ENCODE results near the gene OCLN.
"Not testable (repeated sequence)": the region's sequence is repeated elsewhere in the genome, so short reads cannot be mapped to it uniquely, and the experiment has no call there.

The OCLN gene

DNA sequence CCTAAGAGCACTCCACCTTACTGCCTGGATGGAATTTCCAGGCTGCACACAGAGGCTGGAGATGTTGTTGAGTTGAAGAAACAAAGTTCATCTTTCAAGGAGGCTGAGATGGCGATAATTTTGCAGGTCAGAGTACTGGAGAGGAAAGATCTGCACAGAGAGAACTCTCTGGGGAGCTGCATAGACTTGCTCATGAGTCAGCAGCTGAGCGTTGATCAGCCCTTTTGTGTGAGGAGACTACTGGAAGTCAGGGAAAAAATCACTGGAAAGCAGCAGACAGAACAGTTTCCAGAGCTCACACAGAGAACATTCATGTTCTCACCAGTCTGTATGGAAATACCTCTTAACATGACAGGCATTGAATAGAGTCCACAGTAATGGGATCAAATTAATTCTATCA, 90.8 kb downstream of the OCLN start:
- H3K9me3 ChIP-seq (ENCODE audit: insufficient read depth, low read depth, low read length); H3K4me1 ChIP-seq (ENCODE audit: insufficient read depth, low read length); H3K36me3 ChIP-seq (ENCODE audit: insufficient read depth, low read length); H3K27me3 ChIP-seq (ENCODE audit: insufficient read depth, low read length); H3K27ac ChIP-seq (ENCODE audit: low read depth, low read length); H3K9ac ChIP-seq (ENCODE audit: low read depth, low read length); H3K4me3 ChIP-seq (ENCODE audit: low read length): not testable (repeated sequence)
- WGBS: no CpG with 5 or more reads among the region's 2 CpGs

DNA sequence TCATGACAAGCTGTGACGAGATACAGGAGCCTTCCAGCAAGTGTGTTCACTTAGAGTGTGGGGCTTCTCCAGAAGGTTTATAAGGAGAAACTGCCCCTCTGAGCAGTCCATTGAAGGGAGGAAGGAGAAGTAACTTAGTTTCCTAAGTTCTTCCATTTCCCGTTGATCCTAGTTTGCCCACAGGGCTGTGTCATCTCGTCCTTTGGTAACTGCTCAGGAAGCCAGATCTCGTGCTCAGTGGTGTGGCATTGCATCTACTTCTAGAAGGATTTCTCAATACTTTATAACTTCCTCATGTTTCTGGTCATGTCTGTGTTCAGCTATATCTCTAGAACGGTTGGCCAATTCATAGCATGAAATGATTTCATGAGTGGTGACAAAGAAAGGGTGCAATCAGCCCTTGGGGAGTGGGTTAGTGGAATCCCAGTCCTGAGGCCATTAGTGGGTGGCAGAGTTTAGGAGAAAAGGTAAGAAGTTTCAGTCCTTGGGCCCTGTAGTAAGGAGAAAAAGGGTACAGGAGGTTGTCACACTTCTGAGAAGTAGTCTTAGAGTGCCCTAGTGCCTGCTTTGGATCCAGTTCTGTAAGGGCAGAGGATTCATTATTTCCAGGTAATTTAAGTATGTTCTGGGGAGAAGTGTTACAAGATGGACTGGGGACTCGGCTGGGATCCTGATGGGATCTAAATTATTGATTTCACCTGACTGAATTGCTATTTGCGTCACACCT, 103.7 kb downstream of the OCLN start:
- H3K4me1 ChIP-seq (ENCODE audit: insufficient read depth, low read length); H3K27me3 ChIP-seq (ENCODE audit: insufficient read depth, low read length); H3K4me3 ChIP-seq (ENCODE audit: low read length); H3K9me3 ChIP-seq (ENCODE audit: insufficient read depth, low read depth, low read length); H3K27ac ChIP-seq (ENCODE audit: low read depth, low read length); H3K36me3 ChIP-seq (ENCODE audit: insufficient read depth, low read length); H3K9ac ChIP-seq (ENCODE audit: low read depth, low read length): not testable (repeated sequence)
- WGBS: no CpG with 5 or more reads among the region's 7 CpGs

DNA sequence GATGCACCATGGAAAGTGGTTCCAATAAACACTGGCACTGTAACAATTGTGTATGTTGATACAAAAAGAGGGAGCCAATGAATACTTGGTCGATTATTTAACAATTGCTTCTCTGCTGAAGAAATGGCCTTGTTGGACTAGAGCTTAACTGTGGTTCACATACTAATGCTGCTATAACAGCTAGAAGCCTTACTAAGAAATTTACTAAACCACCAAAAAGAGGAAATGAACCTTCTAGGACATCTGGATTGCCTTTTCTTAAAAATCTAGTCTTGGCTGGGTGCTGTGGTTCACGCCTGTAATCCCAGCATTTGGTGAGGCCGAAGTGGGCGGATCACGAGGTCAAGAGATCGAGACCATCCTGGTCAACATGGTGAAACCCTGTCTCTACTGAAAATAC, 109.4 kb downstream of the OCLN start:
- H3K4me3 ChIP-seq (ENCODE audit: low read length); H3K27ac ChIP-seq (ENCODE audit: low read depth, low read length); H3K9me3 ChIP-seq (ENCODE audit: insufficient read depth, low read depth, low read length); H3K9ac ChIP-seq (ENCODE audit: low read depth, low read length); H3K4me1 ChIP-seq (ENCODE audit: insufficient read depth, low read length); H3K27me3 ChIP-seq (ENCODE audit: insufficient read depth, low read length); H3K36me3 ChIP-seq (ENCODE audit: insufficient read depth, low read length): not testable (repeated sequence)
- WGBS: no CpG with 5 or more reads among the region's 6 CpGs

DNA sequence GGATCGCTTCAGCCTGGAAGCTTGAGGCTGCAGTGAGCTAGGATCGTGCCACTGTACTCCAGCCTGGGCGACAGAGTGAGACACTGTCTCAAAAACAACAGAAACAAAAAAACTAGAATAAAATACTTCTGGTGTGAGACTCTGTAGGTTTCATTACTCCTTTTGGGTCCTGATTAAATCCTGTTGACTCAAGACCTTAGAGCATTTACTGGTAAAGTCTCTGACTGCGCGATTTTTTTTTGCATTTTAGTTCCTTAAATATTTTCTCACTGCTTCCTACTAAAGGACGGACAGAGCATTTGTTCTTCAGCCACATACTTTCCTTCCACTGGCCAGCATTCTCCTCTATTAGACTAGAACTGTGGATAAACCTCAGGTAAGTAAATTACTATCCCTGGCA, 114.2 kb downstream of the OCLN start:
- not testable (repeated sequence) for H3K4me1 ChIP-seq (ENCODE audit: insufficient read depth, low read length); H3K36me3 ChIP-seq (ENCODE audit: insufficient read depth, low read length); H3K4me3 ChIP-seq (ENCODE audit: low read length); H3K27me3 ChIP-seq (ENCODE audit: insufficient read depth, low read length); H3K9me3 ChIP-seq (ENCODE audit: insufficient read depth, low read depth, low read length); H3K9ac ChIP-seq (ENCODE audit: low read depth, low read length); H3K27ac ChIP-seq (ENCODE audit: low read depth, low read length)
- WGBS: 100% methylated on average over 2 of the region's 6 CpGs

Measured in HUES64 (cell line).